A673 (cell line): ENCODE data around the gene DDX42.

Experiments
- EZH2 ChIP-seq: fragments of 200-600 bp; sonication (generic); IDR thresholded peaks from 2 replicates; pipeline ENCODE4 v1.6.1; 2017; ENCODE audit warnings: borderline replicate concordance, low read depth, mild to moderate bottlenecking, mixed read lengths, antibody characterized with exemption, low read length; ENCODE audit not compliant: poor library complexity, severe bottlenecking
- TF ChIP-seq, protein P1 (sequence below): fragments of 300-800, 200-600 bp; sonication (generic); conservative IDR thresholded peaks from 2 replicates; pipeline ENCODE4 v1.5.1; 2017; ENCODE audit warnings: low read depth, mild to moderate bottlenecking, antibody characterized with exemption, low read length, moderate library complexity, mixed read lengths

DNA sequence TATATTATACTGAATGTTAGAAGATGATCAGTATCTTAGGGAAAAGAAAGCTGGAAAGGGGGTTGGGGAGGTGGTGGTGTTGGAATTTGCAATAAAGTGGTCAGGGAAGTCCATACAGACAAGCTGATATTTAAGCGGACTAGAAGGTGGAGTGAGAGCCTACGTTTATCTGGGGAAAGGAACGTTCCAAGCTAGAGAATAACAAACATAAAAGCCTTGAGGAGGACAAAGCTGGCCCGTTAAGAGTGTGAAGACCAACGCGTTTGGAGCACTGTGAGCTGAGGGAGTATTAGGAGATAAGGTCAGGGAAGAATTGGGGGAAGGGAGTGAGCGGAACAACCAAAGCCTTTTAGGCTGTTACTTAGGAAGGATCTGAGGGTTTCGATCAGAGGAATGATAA lies 1.4 kb downstream of the DDX42 start:
- TF ChIP-seq, protein P1, sequence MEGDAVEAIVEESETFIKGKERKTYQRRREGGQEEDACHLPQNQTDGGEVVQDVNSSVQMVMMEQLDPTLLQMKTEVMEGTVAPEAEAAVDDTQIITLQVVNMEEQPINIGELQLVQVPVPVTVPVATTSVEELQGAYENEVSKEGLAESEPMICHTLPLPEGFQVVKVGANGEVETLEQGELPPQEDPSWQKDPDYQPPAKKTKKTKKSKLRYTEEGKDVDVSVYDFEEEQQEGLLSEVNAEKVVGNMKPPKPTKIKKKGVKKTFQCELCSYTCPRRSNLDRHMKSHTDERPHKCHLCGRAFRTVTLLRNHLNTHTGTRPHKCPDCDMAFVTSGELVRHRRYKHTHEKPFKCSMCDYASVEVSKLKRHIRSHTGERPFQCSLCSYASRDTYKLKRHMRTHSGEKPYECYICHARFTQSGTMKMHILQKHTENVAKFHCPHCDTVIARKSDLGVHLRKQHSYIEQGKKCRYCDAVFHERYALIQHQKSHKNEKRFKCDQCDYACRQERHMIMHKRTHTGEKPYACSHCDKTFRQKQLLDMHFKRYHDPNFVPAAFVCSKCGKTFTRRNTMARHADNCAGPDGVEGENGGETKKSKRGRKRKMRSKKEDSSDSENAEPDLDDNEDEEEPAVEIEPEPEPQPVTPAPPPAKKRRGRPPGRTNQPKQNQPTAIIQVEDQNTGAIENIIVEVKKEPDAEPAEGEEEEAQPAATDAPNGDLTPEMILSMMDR: no peak
- TF ChIP-seq EZH2: no peak
